H9 (cell line): ENCODE measurements around the gene IER2. TPM values are rescaled to one million over a fixed set of nuclear protein-coding genes. Genes with fewer than 3 reads are reported as not detected.

Experiments
- DNase-seq: peaks from one replicate; pipeline ENCODE4 v3.0.0-alpha.2; 2017
- H2AFZ ChIP-seq: one replicate; pipeline ENCODE4 v1.6.1; 2013; ENCODE audit warnings: mild to moderate bottlenecking, low read length, control low read depth, moderate library complexity
- H2AK5ac ChIP-seq: 2 replicates; pipeline ENCODE4 v1.6.1; 2013; ENCODE audit warnings: low read length, control low read depth, mixed read lengths; ENCODE audit not compliant: insufficient read length
- H2BK120ac ChIP-seq: one replicate; pipeline ENCODE4 v1.6.1; 2013; ENCODE audit warnings: low read depth, mild to moderate bottlenecking, low read length, control low read depth, inconsistent platforms; ENCODE audit not compliant: poor library complexity, severe bottlenecking
- H2BK12ac ChIP-seq: 2 replicates; pipeline ENCODE4 v1.6.1; 2013; ENCODE audit warnings: low read length, control low read depth, mixed read lengths, low read depth; ENCODE audit not compliant: insufficient read length
- H2BK15ac ChIP-seq: 2 replicates; pipeline ENCODE4 v1.6.1; 2013; ENCODE audit warnings: low read depth, low read length, control low read depth
- H2BK20ac ChIP-seq: one replicate; pipeline ENCODE4 v1.6.1; 2013; ENCODE audit warnings: low read depth, mild to moderate bottlenecking, low read length, control low read depth, inconsistent platforms; ENCODE audit not compliant: poor library complexity, severe bottlenecking
- H2BK5ac ChIP-seq: 2 replicates; pipeline ENCODE4 v1.6.1; 2013; ENCODE audit warnings: low read length, control low read depth, mixed read lengths; ENCODE audit not compliant: insufficient read length
- H3K14ac ChIP-seq: 2 replicates; pipeline ENCODE4 v1.6.1; 2013; ENCODE audit warnings: low read length, control low read depth; ENCODE audit not compliant: insufficient read depth
- H3K18ac ChIP-seq: 2 replicates; pipeline ENCODE4 v1.6.1; 2013; ENCODE audit warnings: low read depth, mild to moderate bottlenecking, mixed read lengths, low read length, control low read depth; ENCODE audit not compliant: insufficient read length
- H3K23ac ChIP-seq: 2 replicates; pipeline ENCODE4 v1.6.1; 2013; ENCODE audit warnings: low read length, control low read depth, mixed read lengths, low read depth; ENCODE audit not compliant: insufficient read length
- H3K23me2 ChIP-seq: 2 replicates; pipeline ENCODE4 v1.6.1; 2013; ENCODE audit warnings: low read depth, mild to moderate bottlenecking, mixed read lengths, low read length, control low read depth; ENCODE audit not compliant: insufficient read length, poor library complexity, severe bottlenecking
- H3K27ac ChIP-seq: 2 replicates; pipeline ENCODE4 v1.5.1; 2013; ENCODE audit warnings: low read length, control low read depth, mixed read lengths, low read depth; ENCODE audit not compliant: insufficient read length
- H3K27me3 ChIP-seq: 2 replicates; pipeline ENCODE4 v1.6.1; 2013; ENCODE audit warnings: low read length, control low read depth, inconsistent platforms; ENCODE audit not compliant: insufficient read depth
- H3K4ac ChIP-seq: 2 replicates; pipeline ENCODE4 v1.6.1; 2013; ENCODE audit warnings: low read depth, mild to moderate bottlenecking, control low read depth, inconsistent platforms, low read length, moderate library complexity
- H3K4me1 ChIP-seq: 2 replicates; pipeline ENCODE4 v1.6.1; 2013; ENCODE audit warnings: low read length, control low read depth, inconsistent platforms; ENCODE audit not compliant: insufficient read depth
- H3K4me2 ChIP-seq: 2 replicates; pipeline ENCODE4 v1.6.1; 2013; ENCODE audit warnings: low read length, control low read depth, mixed read lengths; ENCODE audit not compliant: insufficient read length, insufficient read depth
- H3K56ac ChIP-seq: 2 replicates; pipeline ENCODE4 v1.6.1; 2013; ENCODE audit warnings: low read depth, mild to moderate bottlenecking, mixed read lengths, low read length, control low read depth; ENCODE audit not compliant: insufficient read length
- H3K79me1 ChIP-seq: 2 replicates; pipeline ENCODE4 v1.6.1; 2013; ENCODE audit warnings: low read depth, mild to moderate bottlenecking, moderate library complexity, low read length, control low read depth, inconsistent platforms; ENCODE audit not compliant: insufficient read depth, poor library complexity, severe bottlenecking
- H3K79me2 ChIP-seq: 2 replicates; pipeline ENCODE4 v1.6.1; 2013; ENCODE audit warnings: low read length, control low read depth, inconsistent platforms; ENCODE audit not compliant: insufficient read depth
- H3K9ac ChIP-seq: 2 replicates; pipeline ENCODE4 v1.6.1; 2013; ENCODE audit warnings: low read length, control low read depth, mixed read lengths; ENCODE audit not compliant: insufficient read length; ENCODE audit errors: extremely low read depth
- H3K9me3 ChIP-seq: one replicate; pipeline ENCODE4 v1.6.1; 2013; ENCODE audit warnings: low read depth, low read length, inconsistent platforms; ENCODE audit not compliant: control insufficient read depth
- H3T11ph ChIP-seq: one replicate; pipeline ENCODE4 v1.6.1; 2013; ENCODE audit warnings: mild to moderate bottlenecking, low read length, control low read depth, inconsistent platforms
- H4K20me1 ChIP-seq: one replicate; pipeline ENCODE4 v1.6.1; 2013; ENCODE audit not compliant: control insufficient read depth, insufficient read length, insufficient read depth
- H4K5ac ChIP-seq: 2 replicates; pipeline ENCODE4 v1.6.1; 2013; ENCODE audit warnings: low read depth, mild to moderate bottlenecking, mixed read lengths, low read length, control low read depth; ENCODE audit not compliant: insufficient read length
- H4K8ac ChIP-seq: replicated peaks from 2 replicates; pipeline ENCODE4 v1.6.1; 2013; ENCODE audit warnings: low read length, control low read depth, mixed read lengths, low read depth; ENCODE audit not compliant: insufficient read length
- H4K91ac ChIP-seq: 2 replicates; pipeline ENCODE4 v1.6.1; 2013; ENCODE audit warnings: low read depth, mild to moderate bottlenecking, moderate library complexity, mixed read lengths, low read length, control low read depth; ENCODE audit not compliant: insufficient read length
- H3K27ac Mint-ChIP-seq, 3 experiments: 2 replicates in 2 of 3; 3 replicates in 1 of 3; pipeline ENCODE4 v1.8.0; 2020 to 2021; ENCODE audit warnings: mixed read lengths in 3 of 3, mild to moderate bottlenecking in 1 of 3, moderate library complexity in 1 of 3
- H3K27me3 Mint-ChIP-seq: 2 replicates; pipeline ENCODE4 v1.8.0; 2021; ENCODE audit warnings: low read depth, mild to moderate bottlenecking, moderate library complexity, mixed read lengths
- H3K36me3 Mint-ChIP-seq, 3 experiments: 2 replicates in 2 of 3; 3 replicates in 1 of 3; pipeline ENCODE4 v1.8.0; 2020 to 2021; ENCODE audit warnings: low read depth in 3 of 3, mixed read lengths in 3 of 3; ENCODE audit not compliant: insufficient read depth in 1 of 3
- H3K4me1 Mint-ChIP-seq, 2 experiments: 2 replicates each; pipeline ENCODE4 v1.8.0; 2020; ENCODE audit warnings: mixed read lengths in 2 of 2
- H3K4me3 Mint-ChIP-seq, 2 experiments: 2 replicates in 1 of 2; 3 replicates in 1 of 2; pipeline ENCODE4 v1.8.0; 2020 to 2021; ENCODE audit warnings: mild to moderate bottlenecking in 2 of 2, mixed read lengths in 2 of 2, moderate library complexity in 1 of 2
- H3K9me3 Mint-ChIP-seq, 2 experiments: 2 replicates in 1 of 2; 3 replicates in 1 of 2; pipeline ENCODE4 v1.8.0; 2020; ENCODE audit warnings: mild to moderate bottlenecking in 2 of 2, mixed read lengths in 2 of 2, moderate library complexity in 1 of 2
- CTCF ChIP-seq: fragments of 200-600 bp; sonication (generic); conservative IDR thresholded peaks from 3 replicates; pipeline ENCODE4 v1.8.0; 2021; ENCODE audit warnings: antibody characterized with exemption, mild to moderate bottlenecking
- WGBS: extraction: QIAGEN DNeasy Blood & Tissue Kit; methylation state at CpG from one replicate; pipeline ENCODE4 v1.1.7; 2013; ENCODE audit warnings: missing lambda C conversion rate, low lambda C conversion rate, mixed read lengths; ENCODE audit not compliant: insufficient read length; ENCODE audit errors: extremely low coverage; 5-methylcytosine and 5-hydroxymethylcytosine counted together
- total RNA-seq: library from RNA; stranded (reverse); gene quantifications from 2 replicates; pipeline ENCODE4 v1.2.1, GENCODE V29; 2021

The IER2 gene
- total RNA-seq, 1 experiment from 2014 or later, result 160 TPM

DNA sequence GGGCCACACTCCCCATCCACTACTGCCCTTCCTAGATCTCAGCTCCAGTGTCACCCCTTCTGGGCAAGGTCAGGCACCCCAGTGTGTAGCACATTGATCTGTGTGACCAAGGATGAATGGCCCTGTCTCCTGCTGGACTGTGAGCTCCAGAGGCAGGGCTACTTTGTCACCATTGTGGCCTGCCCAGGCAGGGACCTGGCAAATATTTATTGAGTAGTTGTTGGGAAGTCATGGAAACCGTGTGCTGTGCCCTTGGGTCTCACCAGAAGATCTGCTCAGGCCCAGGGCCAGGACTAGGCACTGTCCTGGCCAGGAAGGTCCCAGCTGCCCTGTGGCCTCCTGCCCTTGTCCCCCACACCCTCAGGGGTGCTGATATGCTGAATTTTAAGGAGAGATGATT, 21.6 kb upstream of the IER2 start:
- Mint-ChIP-seq H3K36me3 (peaks cover 5 to 39% (median 13%) of the 10 kb centered on the region in 3 experiments; a peak in 6 of 7 replicates), H3K9me3 (no peaks in the 10 kb centered on the region), H3K27me3 (no peaks in the 10 kb centered on the region), H3K4me3 (no peak overlapping the region), H3K27ac (peak overlapping the region in 2 of 3 experiments; percentile 13 to 78; a peak in 2 of 7 replicates), H3K4me1 (peaks cover 6 to 14% of the 10 kb centered on the region in 2 experiments; a peak in 3 of 4 replicates)
- no peak overlapping the region for H3K4ac ChIP-seq
- H3K14ac ChIP-seq, result no peak overlapping the region
- H4K20me1 ChIP-seq, result no peaks in the 10 kb centered on the region
- no peak overlapping the region for H2AFZ ChIP-seq
- no peak overlapping the region for H4K5ac ChIP-seq
- H3K79me2 ChIP-seq, result peaks cover 47% of the 10 kb centered on the region; the same call in 1 of the 2 replicates
- H3K18ac ChIP-seq, result no peak overlapping the region
- H3T11ph ChIP-seq, result no peak overlapping the region
- no peak overlapping the region for H2BK120ac ChIP-seq
- H3K9ac ChIP-seq, result no peak overlapping the region
- H3K79me1 ChIP-seq, result peaks cover 5% of the 10 kb centered on the region
- no peak for TF ChIP-seq CTCF
- no peak overlapping the region for H3K4me2 ChIP-seq
- H3K27me3 ChIP-seq, result no peaks in the 10 kb centered on the region
- H2BK20ac ChIP-seq, result no peak overlapping the region
- no peak overlapping the region for H2BK12ac ChIP-seq
- DNase-seq, result peak; percentile 18
- H3K23ac ChIP-seq, result no peak overlapping the region
- no peaks in the 10 kb centered on the region for H3K9me3 ChIP-seq
- H2BK15ac ChIP-seq, result no peak overlapping the region
- no peaks in the 10 kb centered on the region for H3K23me2 ChIP-seq
- no peaks in the 10 kb centered on the region for H3K4me1 ChIP-seq
- H3K56ac ChIP-seq, result no peak overlapping the region
- H4K8ac ChIP-seq, result no peak overlapping the region
- H4K91ac ChIP-seq, result no peak overlapping the region
- no peak overlapping the region for H3K27ac ChIP-seq
- H2AK5ac ChIP-seq, result no peak overlapping the region
- no CpG with 5 or more reads among the region's 1 CpG for WGBS
- no peak overlapping the region for H2BK5ac ChIP-seq
